WTC11 (cell line): ENCODE data around the gene NFIL3. TPM values are rescaled to one million over a fixed set of nuclear protein-coding genes. Genes with fewer than 3 reads are reported as not detected.

ENCODE experiments used
- ATAC-seq: fragments of 200-7000 bp; cut with Tn5 transposase; 2 replicates; pipeline ENCODE4 v1.10.0; 2021; ENCODE audit warnings: mild to moderate bottlenecking, moderate library complexity
- CTCF ChIA-PET: fragments of 300-600 bp; sonication (Branson Sonifier 250); formaldehyde crosslinking; loops from one replicate; lab custom pipeline; 2021; ENCODE audit warnings: antibody characterized with exemption; lab: Charles Lee
- POLR2A ChIA-PET: fragments of 350-600 bp; sonication (Branson Sonifier 250); formaldehyde crosslinking; loops from one replicate; lab custom pipeline; 2021; ENCODE audit warnings: antibody characterized with exemption; lab: Charles Lee
- DNase-seq: peaks from one replicate; pipeline ENCODE4 v3.0.0; 2021; ENCODE audit warnings: low spot score
- H3K27ac Mint-ChIP-seq: 2 replicates; pipeline ENCODE4 v1.8.0; 2021; ENCODE audit warnings: mixed read lengths
- H3K27me3 Mint-ChIP-seq: 2 replicates; pipeline ENCODE4 v1.8.0; 2021; ENCODE audit warnings: low read depth, mild to moderate bottlenecking, moderate library complexity, mixed read lengths
- H3K36me3 Mint-ChIP-seq: 2 replicates; pipeline ENCODE4 v1.8.0; 2021; ENCODE audit warnings: mixed read lengths
- H3K4me1 Mint-ChIP-seq: 2 replicates; pipeline ENCODE4 v1.8.0; 2022; ENCODE audit warnings: mixed read lengths
- H3K4me3 Mint-ChIP-seq: 2 replicates; pipeline ENCODE4 v1.8.0; 2021; ENCODE audit warnings: mild to moderate bottlenecking, moderate library complexity, mixed read lengths
- H3K9me3 Mint-ChIP-seq: 2 replicates; pipeline ENCODE4 v1.8.0; 2021; ENCODE audit warnings: mixed read lengths
- CREB1 ChIP-seq: sonication (generic); formaldehyde crosslinking; IDR thresholded peaks from 2 replicates; pipeline ENCODE4 v1.8.0; 2023; ENCODE audit warnings: mild to moderate bottlenecking, missing genetic modification reagents
- ETV6 ChIP-seq: sonication (generic); formaldehyde crosslinking; IDR thresholded peaks from 2 replicates; pipeline ENCODE4 v1.8.1; 2022; ENCODE audit warnings: mild to moderate bottlenecking, missing genetic modification reagents
- FOXK1 ChIP-seq: sonication (generic); formaldehyde crosslinking; IDR thresholded peaks from 2 replicates; pipeline ENCODE4 v1.8.0; 2022; ENCODE audit warnings: mild to moderate bottlenecking, moderate library complexity, missing genetic modification reagents
- FOXP1 ChIP-seq: sonication (generic); formaldehyde crosslinking; IDR thresholded peaks from 2 replicates; pipeline ENCODE4 v1.8.0; 2022; ENCODE audit warnings: missing genetic modification reagents, mild to moderate bottlenecking, moderate library complexity, borderline replicate concordance
- NFE2L1 ChIP-seq: sonication (generic); formaldehyde crosslinking; IDR thresholded peaks from 2 replicates; pipeline ENCODE4 v1.8.1; 2023; ENCODE audit warnings: missing genetic modification reagents
- RORB ChIP-seq: fragments of 250-450 bp; sonication (Bioruptor Pico); IDR thresholded peaks from 2 replicates; pipeline ENCODE4 v1.9.0; 2021; ENCODE audit warnings: mild to moderate bottlenecking
- SOX15 ChIP-seq: fragments of 250-450 bp; sonication (Bioruptor Pico); IDR thresholded peaks from 2 replicates; pipeline ENCODE4 v1.9.0; 2021; ENCODE audit warnings: mild to moderate bottlenecking
- ZNF317 ChIP-seq: sonication (generic); formaldehyde crosslinking; IDR thresholded peaks from 2 replicates; pipeline ENCODE4 v1.8.1; 2023; ENCODE audit warnings: low read depth, mild to moderate bottlenecking, moderate library complexity, missing genetic modification reagents, borderline replicate concordance
- total RNA-seq: library from RNA; stranded (reverse); gene quantifications from 3 replicates; pipeline ENCODE4 v1.2.3, GENCODE V29; 2021
- TF ChIP-seq, protein P1 (sequence below): sonication (generic); formaldehyde crosslinking; IDR thresholded peaks from 2 replicates; pipeline ENCODE4 v1.8.1; 2022; ENCODE audit warnings: mild to moderate bottlenecking, missing genetic modification reagents, moderate library complexity, borderline replicate concordance
- TF ChIP-seq, protein P2 (sequence below): fragments of 250-450 bp; sonication (Bioruptor Pico); IDR thresholded peaks from 2 replicates; pipeline ENCODE4 v2.1.2; 2022; ENCODE audit warnings: mild to moderate bottlenecking, moderate library complexity
- TF ChIP-seq, protein P3 (sequence below): sonication (generic); formaldehyde crosslinking; IDR thresholded peaks from 2 replicates; pipeline ENCODE4 v1.8.1; 2022; ENCODE audit warnings: mild to moderate bottlenecking, moderate library complexity, missing genetic modification reagents
- TF ChIP-seq, protein P4 (sequence below): sonication (generic); formaldehyde crosslinking; IDR thresholded peaks from 2 replicates; pipeline ENCODE4 v1.8.1; 2022; ENCODE audit warnings: missing genetic modification reagents, borderline replicate concordance
- TF ChIP-seq, protein P5 (sequence below): sonication (generic); formaldehyde crosslinking; IDR thresholded peaks from 2 replicates; pipeline ENCODE4 v1.8.1; 2022; ENCODE audit warnings: low read depth, mild to moderate bottlenecking, moderate library complexity, missing genetic modification reagents, borderline replicate concordance
- TF ChIP-seq, protein P6 (sequence below): sonication (generic); formaldehyde crosslinking; IDR thresholded peaks from 2 replicates; pipeline ENCODE4 v1.8.0; 2022; ENCODE audit warnings: mild to moderate bottlenecking, missing genetic modification reagents
- TF ChIP-seq, protein P7 (sequence below): fragments of 250-450 bp; sonication (Bioruptor Pico); IDR thresholded peaks from 2 replicates; pipeline ENCODE4 v1.9.0; 2021; ENCODE audit warnings: mild to moderate bottlenecking
- TF ChIP-seq, protein P8 (sequence below): sonication (generic); formaldehyde crosslinking; IDR thresholded peaks from 2 replicates; pipeline ENCODE4 v1.8.0; 2023; ENCODE audit warnings: mild to moderate bottlenecking, missing genetic modification reagents
- TF ChIP-seq, protein P9 (sequence below): sonication (generic); formaldehyde crosslinking; IDR thresholded peaks from 2 replicates; pipeline ENCODE4 v1.8.1; 2023; ENCODE audit warnings: mild to moderate bottlenecking, missing genetic modification reagents
- TF ChIP-seq, protein P10 (sequence below): sonication (generic); formaldehyde crosslinking; IDR thresholded peaks from 2 replicates; pipeline ENCODE4 v1.8.0; 2022; ENCODE audit warnings: mild to moderate bottlenecking, missing genetic modification reagents

The NFIL3 gene
- total RNA-seq, 1 experiment from 2014 or later = 11.8 TPM

DNA sequence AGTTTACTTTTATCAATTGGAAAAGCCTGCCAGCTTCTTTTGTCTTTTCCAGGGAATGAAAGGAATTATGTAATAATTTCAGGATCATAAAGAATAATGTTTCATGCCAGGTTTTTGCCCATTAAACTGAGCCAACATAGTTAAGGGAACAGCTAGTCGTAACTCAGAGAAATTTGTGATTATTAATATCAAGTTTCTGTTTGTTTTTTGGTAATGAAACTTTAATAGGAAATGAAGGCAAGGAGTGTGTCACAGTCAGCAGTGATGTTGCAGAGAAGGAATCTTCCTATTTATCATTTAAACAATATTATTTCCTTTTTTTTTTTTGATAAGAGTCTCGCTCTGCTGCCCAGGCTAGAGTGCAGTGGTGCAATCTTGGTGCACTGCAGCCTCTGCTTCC lies 10.7 kb downstream of the NFIL3 start:
- Mint-ChIP-seq H3K27me3 (no peaks in the 10 kb centered on the region), H3K27ac (no peak overlapping the region), H3K9me3 (no peaks in the 10 kb centered on the region), H3K36me3 (peaks cover 18% of the 10 kb centered on the region), H3K4me3 (no peak overlapping the region), H3K4me1 (no peaks in the 10 kb centered on the region)
- no peak for DNase-seq
- TF ChIP-seq FOXP1 (CRISPR knock-in tag) (no peak), RORB (CRISPR knock-in tag) (no peak), FOXK1 (CRISPR knock-in tag) (no peak), ZNF317 (CRISPR knock-in tag) (no peak), ETV6 (no peak), NFE2L1 (no peak), SOX15 (CRISPR knock-in tag) (no peak)
- TF ChIP-seq, protein P1, sequence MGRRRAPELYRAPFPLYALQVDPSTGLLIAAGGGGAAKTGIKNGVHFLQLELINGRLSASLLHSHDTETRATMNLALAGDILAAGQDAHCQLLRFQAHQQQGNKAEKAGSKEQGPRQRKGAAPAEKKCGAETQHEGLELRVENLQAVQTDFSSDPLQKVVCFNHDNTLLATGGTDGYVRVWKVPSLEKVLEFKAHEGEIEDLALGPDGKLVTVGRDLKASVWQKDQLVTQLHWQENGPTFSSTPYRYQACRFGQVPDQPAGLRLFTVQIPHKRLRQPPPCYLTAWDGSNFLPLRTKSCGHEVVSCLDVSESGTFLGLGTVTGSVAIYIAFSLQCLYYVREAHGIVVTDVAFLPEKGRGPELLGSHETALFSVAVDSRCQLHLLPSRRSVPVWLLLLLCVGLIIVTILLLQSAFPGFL (CRISPR knock-in tag) = no peak
- TF ChIP-seq, protein P2, sequence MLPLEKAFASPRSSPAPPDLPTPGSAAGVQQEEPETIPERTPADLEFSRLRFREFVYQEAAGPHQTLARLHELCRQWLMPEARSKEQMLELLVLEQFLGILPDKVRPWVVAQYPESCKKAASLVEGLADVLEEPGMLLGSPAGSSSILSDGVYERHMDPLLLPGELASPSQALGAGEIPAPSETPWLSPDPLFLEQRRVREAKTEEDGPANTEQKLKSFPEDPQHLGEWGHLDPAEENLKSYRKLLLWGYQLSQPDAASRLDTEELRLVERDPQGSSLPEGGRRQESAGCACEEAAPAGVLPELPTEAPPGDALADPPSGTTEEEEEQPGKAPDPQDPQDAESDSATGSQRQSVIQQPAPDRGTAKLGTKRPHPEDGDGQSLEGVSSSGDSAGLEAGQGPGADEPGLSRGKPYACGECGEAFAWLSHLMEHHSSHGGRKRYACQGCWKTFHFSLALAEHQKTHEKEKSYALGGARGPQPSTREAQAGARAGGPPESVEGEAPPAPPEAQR (CRISPR knock-in tag) = no peak
- TF ChIP-seq, protein P3, sequence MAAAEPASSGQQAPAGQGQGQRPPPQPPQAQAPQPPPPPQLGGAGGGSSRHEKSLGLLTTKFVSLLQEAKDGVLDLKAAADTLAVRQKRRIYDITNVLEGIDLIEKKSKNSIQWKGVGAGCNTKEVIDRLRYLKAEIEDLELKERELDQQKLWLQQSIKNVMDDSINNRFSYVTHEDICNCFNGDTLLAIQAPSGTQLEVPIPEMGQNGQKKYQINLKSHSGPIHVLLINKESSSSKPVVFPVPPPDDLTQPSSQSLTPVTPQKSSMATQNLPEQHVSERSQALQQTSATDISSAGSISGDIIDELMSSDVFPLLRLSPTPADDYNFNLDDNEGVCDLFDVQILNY (CRISPR knock-in tag) = no peak
- TF ChIP-seq, protein P4, sequence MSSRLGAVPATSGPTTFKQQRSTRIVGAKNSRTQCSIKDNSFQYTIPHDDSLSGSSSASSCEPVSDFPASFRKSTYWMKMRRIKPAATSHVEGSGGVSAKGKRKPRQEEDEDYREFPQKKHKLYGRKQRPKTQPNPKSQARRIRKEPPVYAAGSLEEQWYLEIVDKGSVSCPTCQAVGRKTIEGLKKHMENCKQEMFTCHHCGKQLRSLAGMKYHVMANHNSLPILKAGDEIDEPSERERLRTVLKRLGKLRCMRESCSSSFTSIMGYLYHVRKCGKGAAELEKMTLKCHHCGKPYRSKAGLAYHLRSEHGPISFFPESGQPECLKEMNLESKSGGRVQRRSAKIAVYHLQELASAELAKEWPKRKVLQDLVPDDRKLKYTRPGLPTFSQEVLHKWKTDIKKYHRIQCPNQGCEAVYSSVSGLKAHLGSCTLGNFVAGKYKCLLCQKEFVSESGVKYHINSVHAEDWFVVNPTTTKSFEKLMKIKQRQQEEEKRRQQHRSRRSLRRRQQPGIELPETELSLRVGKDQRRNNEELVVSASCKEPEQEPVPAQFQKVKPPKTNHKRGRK = no peak
- TF ChIP-seq, protein P5, sequence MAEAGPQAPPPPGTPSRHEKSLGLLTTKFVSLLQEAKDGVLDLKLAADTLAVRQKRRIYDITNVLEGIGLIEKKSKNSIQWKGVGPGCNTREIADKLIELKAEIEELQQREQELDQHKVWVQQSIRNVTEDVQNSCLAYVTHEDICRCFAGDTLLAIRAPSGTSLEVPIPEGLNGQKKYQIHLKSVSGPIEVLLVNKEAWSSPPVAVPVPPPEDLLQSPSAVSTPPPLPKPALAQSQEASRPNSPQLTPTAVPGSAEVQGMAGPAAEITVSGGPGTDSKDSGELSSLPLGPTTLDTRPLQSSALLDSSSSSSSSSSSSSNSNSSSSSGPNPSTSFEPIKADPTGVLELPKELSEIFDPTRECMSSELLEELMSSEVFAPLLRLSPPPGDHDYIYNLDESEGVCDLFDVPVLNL (CRISPR knock-in tag) = no peak
- TF ChIP-seq, protein P6, sequence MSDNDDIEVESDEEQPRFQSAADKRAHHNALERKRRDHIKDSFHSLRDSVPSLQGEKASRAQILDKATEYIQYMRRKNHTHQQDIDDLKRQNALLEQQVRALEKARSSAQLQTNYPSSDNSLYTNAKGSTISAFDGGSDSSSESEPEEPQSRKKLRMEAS (CRISPR knock-in tag) = no peak
- CTCF ChIA-PET = no interaction called here
- POLR2A ChIA-PET = no interaction called here
- no peak for ATAC-seq

DNA sequence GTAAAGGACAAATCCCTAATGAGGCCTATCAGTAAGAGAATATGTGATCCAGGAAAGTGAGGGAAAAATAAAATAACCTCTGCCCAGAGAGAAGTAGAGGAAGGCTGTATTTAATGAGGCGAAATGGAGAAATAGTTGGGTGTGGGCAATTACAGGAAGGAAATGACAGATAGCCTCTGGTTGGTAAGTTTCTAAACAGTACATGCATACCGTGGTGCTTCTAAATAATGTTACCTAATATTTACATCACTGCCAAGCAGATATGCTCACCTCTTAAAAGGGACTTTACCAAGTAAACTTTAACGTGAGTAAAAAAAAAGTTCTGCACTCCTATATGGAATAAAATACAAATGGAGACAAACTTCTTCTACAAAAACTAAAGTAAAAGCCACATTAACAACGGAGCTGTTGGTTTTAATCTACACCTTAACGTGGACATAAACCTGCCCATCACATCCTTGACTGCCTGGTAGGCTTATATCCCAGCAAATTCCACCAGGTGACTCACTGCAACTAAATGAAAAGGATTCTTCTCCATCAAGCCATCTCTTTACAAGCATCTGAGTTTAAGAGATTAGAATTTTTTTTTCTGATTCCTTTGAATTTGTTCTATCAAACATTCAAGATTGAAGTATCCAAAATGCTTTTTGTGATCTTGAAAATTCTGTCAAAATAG lies 12.4 kb downstream of the NFIL3 start:
- H3K4me3 Mint-ChIP-seq = no peak overlapping the region
- H3K27me3 Mint-ChIP-seq = no peaks in the 10 kb centered on the region
- H3K9me3 Mint-ChIP-seq = no peaks in the 10 kb centered on the region
- H3K4me1 Mint-ChIP-seq = no peaks in the 10 kb centered on the region
- ATAC-seq (no peak), DNase-seq (no peak)
- no peak overlapping the region for H3K27ac Mint-ChIP-seq
- ChIA-PET CTCF (no interaction called here), POLR2A (no interaction called here)
- H3K36me3 Mint-ChIP-seq = peaks cover 28% of the 10 kb centered on the region
- TF ChIP-seq, protein P1 (CRISPR knock-in tag) = no peak
- TF ChIP-seq, protein P7, sequence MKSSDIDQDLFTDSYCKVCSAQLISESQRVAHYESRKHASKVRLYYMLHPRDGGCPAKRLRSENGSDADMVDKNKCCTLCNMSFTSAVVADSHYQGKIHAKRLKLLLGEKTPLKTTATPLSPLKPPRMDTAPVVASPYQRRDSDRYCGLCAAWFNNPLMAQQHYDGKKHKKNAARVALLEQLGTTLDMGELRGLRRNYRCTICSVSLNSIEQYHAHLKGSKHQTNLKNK (CRISPR knock-in tag) = no peak
- TF ChIP-seq, protein P8, sequence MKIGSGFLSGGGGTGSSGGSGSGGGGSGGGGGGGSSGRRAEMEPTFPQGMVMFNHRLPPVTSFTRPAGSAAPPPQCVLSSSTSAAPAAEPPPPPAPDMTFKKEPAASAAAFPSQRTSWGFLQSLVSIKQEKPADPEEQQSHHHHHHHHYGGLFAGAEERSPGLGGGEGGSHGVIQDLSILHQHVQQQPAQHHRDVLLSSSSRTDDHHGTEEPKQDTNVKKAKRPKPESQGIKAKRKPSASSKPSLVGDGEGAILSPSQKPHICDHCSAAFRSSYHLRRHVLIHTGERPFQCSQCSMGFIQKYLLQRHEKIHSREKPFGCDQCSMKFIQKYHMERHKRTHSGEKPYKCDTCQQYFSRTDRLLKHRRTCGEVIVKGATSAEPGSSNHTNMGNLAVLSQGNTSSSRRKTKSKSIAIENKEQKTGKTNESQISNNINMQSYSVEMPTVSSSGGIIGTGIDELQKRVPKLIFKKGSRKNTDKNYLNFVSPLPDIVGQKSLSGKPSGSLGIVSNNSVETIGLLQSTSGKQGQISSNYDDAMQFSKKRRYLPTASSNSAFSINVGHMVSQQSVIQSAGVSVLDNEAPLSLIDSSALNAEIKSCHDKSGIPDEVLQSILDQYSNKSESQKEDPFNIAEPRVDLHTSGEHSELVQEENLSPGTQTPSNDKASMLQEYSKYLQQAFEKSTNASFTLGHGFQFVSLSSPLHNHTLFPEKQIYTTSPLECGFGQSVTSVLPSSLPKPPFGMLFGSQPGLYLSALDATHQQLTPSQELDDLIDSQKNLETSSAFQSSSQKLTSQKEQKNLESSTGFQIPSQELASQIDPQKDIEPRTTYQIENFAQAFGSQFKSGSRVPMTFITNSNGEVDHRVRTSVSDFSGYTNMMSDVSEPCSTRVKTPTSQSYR (CRISPR knock-in tag) = no peak
- TF ChIP-seq, protein P2 (CRISPR knock-in tag) = no peak
- TF ChIP-seq, protein P9, sequence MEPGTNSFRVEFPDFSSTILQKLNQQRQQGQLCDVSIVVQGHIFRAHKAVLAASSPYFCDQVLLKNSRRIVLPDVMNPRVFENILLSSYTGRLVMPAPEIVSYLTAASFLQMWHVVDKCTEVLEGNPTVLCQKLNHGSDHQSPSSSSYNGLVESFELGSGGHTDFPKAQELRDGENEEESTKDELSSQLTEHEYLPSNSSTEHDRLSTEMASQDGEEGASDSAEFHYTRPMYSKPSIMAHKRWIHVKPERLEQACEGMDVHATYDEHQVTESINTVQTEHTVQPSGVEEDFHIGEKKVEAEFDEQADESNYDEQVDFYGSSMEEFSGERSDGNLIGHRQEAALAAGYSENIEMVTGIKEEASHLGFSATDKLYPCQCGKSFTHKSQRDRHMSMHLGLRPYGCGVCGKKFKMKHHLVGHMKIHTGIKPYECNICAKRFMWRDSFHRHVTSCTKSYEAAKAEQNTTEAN (CRISPR knock-in tag) = no peak
- TF ChIP-seq, protein P10, sequence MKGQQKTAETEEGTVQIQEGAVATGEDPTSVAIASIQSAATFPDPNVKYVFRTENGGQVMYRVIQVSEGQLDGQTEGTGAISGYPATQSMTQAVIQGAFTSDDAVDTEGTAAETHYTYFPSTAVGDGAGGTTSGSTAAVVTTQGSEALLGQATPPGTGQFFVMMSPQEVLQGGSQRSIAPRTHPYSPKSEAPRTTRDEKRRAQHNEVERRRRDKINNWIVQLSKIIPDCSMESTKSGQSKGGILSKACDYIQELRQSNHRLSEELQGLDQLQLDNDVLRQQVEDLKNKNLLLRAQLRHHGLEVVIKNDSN (CRISPR knock-in tag) = no peak
- no peak for TF ChIP-seq CREB1 (CRISPR knock-in tag)
